A549 (cell line): ENCODE measurements around the gene HASPIN. TPM values are rescaled to one million over a fixed set of nuclear protein-coding genes. Genes with fewer than 3 reads are reported as not detected.

Source experiments
- ATAC-seq, 2 experiments: fragments of 200-7000 bp in 1 of 2; fragments of >200 bp in 1 of 2; cut with Nextera tagmentation in 1 of 2; cut with Tn5 transposase in 1 of 2; 3 replicates each; pipeline versions ENCODE4 v1.8.0 to v1.9.1; 2018 to 2020; ENCODE audit warnings: mild to moderate bottlenecking in 1 of 2, moderate library complexity in 1 of 2
- CTCF ChIA-PET: fragments of 300-600 bp; sonication (Branson Sonifier 250); formaldehyde crosslinking; extraction: SDS; loops from one replicate; lab custom pipeline; 2021; ENCODE audit warnings: antibody characterized with exemption, inconsistent platforms; lab: Yijun Ruan, JAX
- POLR2A ChIA-PET: fragments of 350-600 bp; formaldehyde crosslinking; extraction: SDS; loops from one replicate; lab custom pipeline; 2021; ENCODE audit warnings: antibody characterized with exemption, inconsistent platforms; lab: Yijun Ruan, JAX
- DNase-seq, 2 experiments: peaks; one replicate each; pipeline versions ENCODE4 v3.0.0 to v3.0.0-alpha.2; 2011 to 2016; ENCODE audit warnings: low read depth in 1 of 2, low spot score in 1 of 2
- FAIRE-seq: peaks from 2 replicates; lab custom pipeline; 2011; peaks lifted over from hg19 to GRCh38; lab: Jason Lieb, UNC
- H3K27ac ChIP-seq, 2 experiments: fragments of >200 bp; sonication (Bioruptor Twin); formaldehyde crosslinking; 3 replicates each; pipeline ENCODE4 v1.5.1; 2016 to 2017
- H3K4me1 ChIP-seq: fragments of >200 bp; sonication (Bioruptor Twin); formaldehyde crosslinking; 3 replicates; pipeline ENCODE4 v1.6.1; 2016
- H3K4me2 ChIP-seq: fragments of >200 bp; sonication (Bioruptor Twin); formaldehyde crosslinking; 3 replicates; pipeline ENCODE4 v1.6.1; 2016
- H3K4me3 ChIP-seq: fragments of >200 bp; sonication (Bioruptor Twin); formaldehyde crosslinking; 3 replicates; pipeline ENCODE4 v1.5.1; 2016
- H3K9me3 ChIP-seq: fragments of >200 bp; sonication (Bioruptor Twin); formaldehyde crosslinking; 3 replicates; pipeline ENCODE4 v1.6.1; 2016
- BCL3 ChIP-seq: fragments of >200 bp; sonication (Bioruptor Twin); formaldehyde crosslinking; IDR thresholded peaks from 3 replicates; pipeline ENCODE4 v1.6.1; 2016
- CEBPB ChIP-seq, 2 experiments: fragments of >200 bp in 1 of 2; sonication (Bioruptor Twin) in 1 of 2; formaldehyde crosslinking in 1 of 2; IDR thresholded peaks; 2 replicates each; pipeline ENCODE4 v1.6.1; 2012 to 2016
- CHD2 ChIP-seq: fragments of 150-350 bp; IDR thresholded peaks from 2 replicates; pipeline ENCODE4 v1.6.1; 2014; ENCODE audit warnings: low read length; ENCODE audit not compliant: partially characterized antibody
- CHD4 ChIP-seq: fragments of 200-600 bp; sonication (generic); IDR thresholded peaks from 2 replicates; pipeline ENCODE4 v1.6.1; 2016; ENCODE audit warnings: antibody characterized with exemption, mild to moderate bottlenecking, borderline replicate concordance
- CTCF ChIP-seq: fragments of >200 bp; sonication (Bioruptor Twin); formaldehyde crosslinking; IDR thresholded peaks from 3 replicates; pipeline ENCODE4 v1.5.1; 2016
- E2F6 ChIP-seq: IDR thresholded peaks from 2 replicates; pipeline ENCODE4 v1.6.1; 2012; ENCODE audit warnings: low read depth, borderline replicate concordance
- EHF ChIP-seq: fragments of 250-450 bp; sonication (Bioruptor Pico); IDR thresholded peaks from 2 replicates; pipeline ENCODE4 v1.5.0; 2020; ENCODE audit warnings: mild to moderate bottlenecking
- EP300 ChIP-seq, 2 experiments: fragments of >200 bp; sonication (Bioruptor Twin); formaldehyde crosslinking; IDR thresholded peaks; 2 replicates in 1 of 2; 3 replicates in 1 of 2; pipeline ENCODE4 v1.6.1; 2016 to 2017
- FOSL2 ChIP-seq, 2 experiments: fragments of 450-650 bp in 1 of 2; fragments of >200 bp in 1 of 2; sonication (Bioruptor Twin) in 1 of 2; formaldehyde crosslinking; IDR thresholded peaks; 2 replicates each; pipeline versions ENCODE4 v1.5.0 to v1.6.1; 2016 to 2020; ENCODE audit warnings: mild to moderate bottlenecking in 1 of 2, moderate library complexity in 1 of 2
- GATA3 ChIP-seq: IDR thresholded peaks from 2 replicates; pipeline ENCODE4 v1.6.1; 2012; ENCODE audit warnings: borderline replicate concordance
- HDAC2 ChIP-seq: fragments of 200-600 bp; sonication (generic); IDR thresholded peaks from 2 replicates; pipeline ENCODE4 v1.6.1; 2016
- HOXB13 ChIP-seq: fragments of 250-450 bp; sonication (Bioruptor Pico); IDR thresholded peaks from 2 replicates; pipeline ENCODE4 v1.5.0; 2020; ENCODE audit warnings: low read depth, mild to moderate bottlenecking, moderate library complexity
- MAX ChIP-seq: IDR thresholded peaks from 2 replicates; pipeline ENCODE4 v1.6.1; 2012
- MAZ ChIP-seq: fragments of 150-350 bp; IDR thresholded peaks from 2 replicates; pipeline ENCODE4 v1.6.1; 2014; ENCODE audit warnings: antibody characterized with exemption, low read depth, low read length, borderline replicate concordance
- REST ChIP-seq: fragments of 200-600 bp; sonication (generic); IDR thresholded peaks from 2 replicates; pipeline ENCODE4 v1.6.1; 2016; ENCODE audit warnings: antibody characterized with exemption, mild to moderate bottlenecking, moderate library complexity
- TFCP2L1 ChIP-seq: fragments of 250-450 bp; sonication (Bioruptor Pico); IDR thresholded peaks from 2 replicates; pipeline ENCODE4 v1.5.0; 2021; ENCODE audit warnings: mild to moderate bottlenecking
- ZC3H11A ChIP-seq: fragments of 450-650 bp; IDR thresholded peaks from 2 replicates; pipeline ENCODE4 v1.6.1; 2014; ENCODE audit warnings: antibody characterized with exemption, mild to moderate bottlenecking
- ZSCAN20 ChIP-seq: fragments of 250-450 bp; sonication (Bioruptor Pico); IDR thresholded peaks from 2 replicates; pipeline ENCODE4 v1.8.0; 2022; ENCODE audit warnings: mild to moderate bottlenecking, moderate library complexity
- WGBS: methylation state at CpG from one replicate; pipeline ENCODE4 v1.1.6; 2017; ENCODE audit errors: missing lambda C conversion rate; 5-methylcytosine and 5-hydroxymethylcytosine counted together
- polyA plus RNA-seq, 4 experiments: library from polyadenylated mRNA; depleted of rRNA in 3 of 4; stranded (reverse); fragments of >200 nt; fragmentation: RNase III in 1 of 4; extraction: RNeasy Plus Mini Kit Qiagen cat#74134 plus additional on column Dnase treatment in 1 of 4; gene quantifications; 2 replicates in 3 of 4; 3 replicates in 1 of 4; pipeline ENCODE4 v1.2.3, GENCODE V29; 2011 to 2017

Gene HASPIN
- polyA plus RNA-seq, 2 of the 4 experiments (the other 2 are of a cell fraction): 8.7 to 11.5 TPM

GRCh38 chr17:3708366-3708765 is 15.3 kb upstream of the HASPIN start:
- WGBS: 90% methylated on average over 3 of the region's 3 CpGs
- Histone ChIP-seq H3K4me1 (no peaks in the 10 kb centered on the region), H3K4me3 (no peak overlapping the region), H3K4me2 (no peak overlapping the region), H3K27ac (no peak overlapping the region), H3K9me3 (no peaks in the 10 kb centered on the region)
- CTCF ChIA-PET: interaction anchor here (0.7 to 3.7 kb wide), 5 partner anchors 9 to 119 kb away, joined by 3 to 11 read pairs (median 3); no protein-coding TSS in a partner anchor
- FAIRE-seq: no peak
- POLR2A ChIA-PET: interaction anchor here (0.7 kb wide), 1 partner anchor 41 kb away, joined by 3 read pairs; no protein-coding TSS in a partner anchor
- DNase-seq: no peak
- ATAC-seq: no peak
- no peak for TF ChIP-seq GATA3

GRCh38 chr17:3710951-3711383 is 12.7 kb upstream of the HASPIN start:
- Histone ChIP-seq H3K4me3 (no peak overlapping the region), H3K27ac (no peak overlapping the region), H3K9me3 (no peaks in the 10 kb centered on the region), H3K4me1 (no peaks in the 10 kb centered on the region), H3K4me2 (no peak overlapping the region)
- 90% methylated on average over 5 of the region's 5 CpGs for WGBS
- ChIA-PET CTCF (interaction anchor here (1.0 to 3.4 kb wide), 3 partner anchors 27 to 862 kb away, joined by 3 to 10 read pairs (median 4); no protein-coding TSS in a partner anchor), POLR2A (no interaction called here)
- no peak for TF ChIP-seq E2F6
- TF ChIP-seq CEBPB (IDR thresholded peaks at IDR 0.05): no peak
- no peak for TF ChIP-seq FOSL2 (IDR thresholded peaks at IDR 0.05)
- TF ChIP-seq FOSL2 (CRISPR knock-in tag; IDR thresholded peaks at IDR 0.05): 0 out of 2 replicates have a peak, but pooled peaks have one; percentile 8
- TF ChIP-seq EHF (CRISPR knock-in tag): no peak
- FAIRE-seq: no peak
- DNase-seq: no peak
- peak; percentile 39 to 42; a peak in 2 of 6 replicates for ATAC-seq

GRCh38 chr17:3712811-3713463 is 10.8 kb upstream of the HASPIN start:
- CTCF ChIA-PET: interaction anchor here (1.1 to 3.4 kb wide), 4 partner anchors 25 to 133 kb away, joined by 3 to 10 read pairs (median 4); partner anchors contain the start of gene NCBP3
- no peaks in the 10 kb centered on the region for H3K9me3 ChIP-seq
- TF ChIP-seq EP300 (IDR thresholded peaks at IDR 0.05) (no peak), HDAC2 (no peak), ZSCAN20 (CRISPR knock-in tag) (no peak)
- TF ChIP-seq, all 56 proteins: peak for 0
- FAIRE-seq (no peak), ATAC-seq (no peak), DNase-seq (no peak)
- WGBS: 83% methylated on average over 13 of the region's 13 CpGs
- Histone ChIP-seq H3K4me3 (no peak overlapping the region), H3K4me2 (no peak overlapping the region), H3K4me1 (no peaks in the 10 kb centered on the region), H3K27ac (no peak overlapping the region)
- POLR2A ChIA-PET: no interaction called here

GRCh38 chr17:3715296-3715695 is 8.4 kb upstream of the HASPIN start:
- no peak for ATAC-seq
- Histone ChIP-seq H3K4me1 (peaks cover 11% of the 10 kb centered on the region), H3K4me2 (no peak overlapping the region), H3K9me3 (no peaks in the 10 kb centered on the region), H3K27ac (no peak overlapping the region), H3K4me3 (no peak overlapping the region)
- ChIA-PET POLR2A (no interaction called here), CTCF (interaction anchor here (1.4 to 2.3 kb wide), 4 partner anchors 9 to 32 kb away, joined by 4 to 6 read pairs (median 6); no protein-coding TSS in a partner anchor)
- no peak for FAIRE-seq
- no peak for DNase-seq
- WGBS: 88% methylated on average over 8 of the region's 8 CpGs
- TF ChIP-seq BCL3 (no peak), HOXB13 (CRISPR knock-in tag) (no peak), REST (no peak), E2F6 (no peak), CTCF (no peak), MAX (no peak), ZC3H11A (no peak), MAZ (no peak), FOSL2 (IDR thresholded peaks at IDR 0.05) (no peak), FOSL2 (CRISPR knock-in tag; IDR thresholded peaks at IDR 0.05) (no peak), TFCP2L1 (CRISPR knock-in tag) (no peak), CEBPB (IDR thresholded peaks at IDR 0.05) (no peak), CHD4 (no peak), CHD2 (no peak)
